SK-N-SH (cell line): Measurements from ENCODE around the gene CREB5. TPM values are rescaled to one million over a fixed set of nuclear protein-coding genes. Genes with fewer than 3 reads are reported as not detected.

Experiments
- CTCF ChIA-PET: fragments of 300-600, 350-600 bp; formaldehyde crosslinking; extraction: SDS; loops from one replicate; lab custom pipeline; 2021; lab: Yijun Ruan, JAX
- POLR2A ChIA-PET: fragments of 350-600 bp; sonication (Branson Sonifier 250); formaldehyde crosslinking; extraction: SDS; loops from one replicate; lab custom pipeline; 2020; ENCODE audit warnings: antibody characterized with exemption, inconsistent platforms; lab: Yijun Ruan, JAX
- DNase-seq: peaks from one replicate; pipeline ENCODE4 v3.0.0; 2012
- H2AFZ ChIP-seq: fragments of 200-600 bp; sonication (generic); 2 replicates; pipeline ENCODE4 v1.8.1; 2016; ENCODE audit warnings: antibody characterized with exemption, mild to moderate bottlenecking, low read depth
- H3F3A ChIP-seq: fragments of 200-600 bp; sonication (generic); replicated peaks from 2 replicates; pipeline ENCODE3; 2016; ENCODE audit warnings: antibody characterized with exemption, mild to moderate bottlenecking; ENCODE audit not compliant: insufficient read depth
- H3K27ac ChIP-seq, 2 experiments: fragments of 200-500 bp in 1 of 2; fragments of 200-600 bp in 1 of 2; sonication (Bioruptor generic) in 1 of 2; sonication (generic), shearing (Covaris generic) in 1 of 2; 2 replicates each; pipeline versions ENCODE4 v1.5.1 to v1.6.1; 2014 to 2016; ENCODE audit warnings: low read depth in 2 of 2, inconsistent platforms in 1 of 2, low read length in 1 of 2, mild to moderate bottlenecking in 1 of 2, mixed read lengths in 1 of 2
- H3K27me3 ChIP-seq: fragments of 200-600 bp; sonication (generic), shearing (Covaris generic); 2 replicates; pipeline ENCODE4 v1.6.1; 2016; ENCODE audit warnings: mixed run types; ENCODE audit not compliant: insufficient read depth
- H3K36me3 ChIP-seq, 2 experiments: fragments of 200-500 bp in 1 of 2; fragments of 200-600 bp in 1 of 2; sonication (Bioruptor generic) in 1 of 2; sonication (generic) in 1 of 2; replicated peaks in 1 of 2; 2 replicates each; pipeline versions ENCODE3 to v1.5.1; 2014 to 2016; ENCODE audit warnings: low read length in 1 of 2, mild to moderate bottlenecking in 1 of 2; ENCODE audit not compliant: insufficient read depth in 2 of 2, control insufficient read depth in 1 of 2
- H3K4me1 ChIP-seq, 2 experiments: fragments of 200-500 bp in 1 of 2; fragments of 200-600 bp in 1 of 2; sonication (Bioruptor generic) in 1 of 2; sonication (generic), shearing (Covaris generic) in 1 of 2; 2 replicates each; pipeline versions ENCODE4 v1.5.1 to v1.6.1; 2014 to 2016; ENCODE audit warnings: low read depth in 1 of 2, low read length in 1 of 2, mixed run types in 1 of 2; ENCODE audit not compliant: insufficient read depth in 2 of 2, control insufficient read depth in 1 of 2
- H3K4me2 ChIP-seq: fragments of 200-600 bp; sonication (generic), shearing (Covaris generic); 2 replicates; pipeline ENCODE4 v1.6.1; 2017; ENCODE audit warnings: mixed run types
- H3K4me3 ChIP-seq, 2 experiments: fragments of 200-500 bp in 1 of 2; fragments of 200-600 bp in 1 of 2; sonication (Bioruptor generic) in 1 of 2; sonication (generic), shearing (Covaris generic) in 1 of 2; 2 replicates each; pipeline versions ENCODE4 v1.5.1 to v1.8.1; 2014 to 2016; ENCODE audit warnings: low read depth in 2 of 2, inconsistent platforms in 1 of 2, low read length in 1 of 2, mild to moderate bottlenecking in 1 of 2, mixed read lengths in 1 of 2, moderate library complexity in 1 of 2
- H3K79me2 ChIP-seq: fragments of 200-600 bp; sonication (generic); 2 replicates; pipeline ENCODE4 v1.8.1; 2017; ENCODE audit warnings: mild to moderate bottlenecking; ENCODE audit not compliant: insufficient read depth
- H3K9ac ChIP-seq: fragments of 200-600 bp; sonication (generic); 2 replicates; pipeline ENCODE4 v1.6.1; 2017; ENCODE audit warnings: mixed run types
- H3K9me2 ChIP-seq: fragments of 200-600 bp; sonication (generic); 2 replicates; pipeline ENCODE4 v1.6.1; 2017; ENCODE audit warnings: mixed run types
- H3K9me3 ChIP-seq: fragments of 200-600 bp; sonication (generic); 2 replicates; pipeline ENCODE4 v1.6.1; 2017; ENCODE audit warnings: mixed run types, mild to moderate bottlenecking, moderate library complexity
- H4K20me1 ChIP-seq: fragments of 200-600 bp; sonication (generic); 2 replicates; pipeline ENCODE4 v1.6.1; 2017; ENCODE audit warnings: mild to moderate bottlenecking, mixed run types; ENCODE audit not compliant: insufficient read depth
- ELF1 ChIP-seq: IDR thresholded peaks from 2 replicates; pipeline ENCODE4 v1.4.0; 2012
- EP300 ChIP-seq, 2 experiments: IDR thresholded peaks; 2 replicates each; pipeline versions ENCODE4 v1.4.0 to v1.6.1; 2012; ENCODE audit warnings: borderline replicate concordance in 1 of 2, low read depth in 1 of 2, low read length in 1 of 2
- EZH2phosphoT487 ChIP-seq: fragments of 200-600 bp; sonication (generic); IDR thresholded peaks from 2 replicates; pipeline ENCODE4 v1.6.1; 2017; ENCODE audit warnings: low read depth, mixed run types, mild to moderate bottlenecking, antibody characterized with exemption, moderate library complexity, borderline replicate concordance
- FOXJ3 ChIP-seq: sonication (generic); formaldehyde crosslinking; IDR thresholded peaks from 2 replicates; pipeline ENCODE4 v1.5.1; 2020; ENCODE audit warnings: mild to moderate bottlenecking, missing genetic modification reagents
- FOXM1 ChIP-seq: IDR thresholded peaks from 2 replicates; pipeline ENCODE4 v1.4.0; 2012; ENCODE audit warnings: low read depth, mild to moderate bottlenecking
- IRF3 ChIP-seq: fragments of 150-350 bp; IDR thresholded peaks from 2 replicates; pipeline ENCODE4 v1.6.1; 2016; ENCODE audit warnings: mild to moderate bottlenecking, low read depth, low read length
- MEF2A ChIP-seq: IDR thresholded peaks from 2 replicates; pipeline ENCODE4 v1.4.0; 2012; ENCODE audit warnings: low read depth, borderline replicate concordance
- NRF1 ChIP-seq: IDR thresholded peaks from 2 replicates; pipeline ENCODE4 v1.6.1; 2012; ENCODE audit warnings: low read depth, mild to moderate bottlenecking, low read length
- RAD21 ChIP-seq: IDR thresholded peaks from 2 replicates; pipeline ENCODE4 v1.6.1; 2012; ENCODE audit warnings: mild to moderate bottlenecking, low read length
- REST ChIP-seq: IDR thresholded peaks from 2 replicates; pipeline ENCODE4 v1.6.1; 2012; ENCODE audit warnings: mild to moderate bottlenecking, low read depth, low read length, moderate library complexity
- RXRA ChIP-seq: IDR thresholded peaks from 2 replicates; pipeline ENCODE4 v1.4.0; 2012; ENCODE audit warnings: low read depth, mild to moderate bottlenecking, borderline replicate concordance
- TEAD4 ChIP-seq: IDR thresholded peaks from 2 replicates; pipeline ENCODE4 v1.4.0; 2012; ENCODE audit warnings: mild to moderate bottlenecking, borderline replicate concordance; ENCODE audit not compliant: insufficient read depth
- USF1 ChIP-seq: IDR thresholded peaks from 2 replicates; pipeline ENCODE4 v1.4.0; 2012; ENCODE audit warnings: low read depth, borderline replicate concordance
- YY1 ChIP-seq: IDR thresholded peaks from 2 replicates; pipeline ENCODE4 v1.4.0; 2012; ENCODE audit warnings: low read depth, mild to moderate bottlenecking
- ZBTB33 ChIP-seq: IDR thresholded peaks from 2 replicates; pipeline ENCODE4 v1.4.0; 2012; ENCODE audit warnings: low read depth, borderline replicate concordance
- WGBS: methylation state at CpG from one replicate; pipeline ENCODE4 v1.1.6; 2017; ENCODE audit warnings: low lambda C conversion rate; 5-methylcytosine and 5-hydroxymethylcytosine counted together
- polyA plus RNA-seq, 3 experiments: library from polyadenylated mRNA; depleted of rRNA; stranded (reverse); fragments of >200 nt; gene quantifications; 2 replicates each; pipeline ENCODE4 v1.2.3, GENCODE V29; 2012

The CREB5 gene
- polyA plus RNA-seq, 1 of the 3 experiments (the other 2 are of a cell fraction), result 19.3 TPM

GRCh38 chr7:28517206-28517605, 104.9 kb downstream of the CREB5 start:
- H3K9me3 ChIP-seq, result no peaks in the 10 kb centered on the region
- H3K36me3 ChIP-seq, result no peaks in the 10 kb centered on the region
- no peaks in the 10 kb centered on the region for H3K27me3 ChIP-seq
- TF ChIP-seq MEF2A, result no peak
- TF ChIP-seq EP300 (IDR thresholded peaks at IDR 0.05; ENCODE audit: borderline replicate concordance in 1 of 2, low read depth in 1 of 2, low read length in 1 of 2), result no peak
- no peak for TF ChIP-seq FOXM1
- no peak for TF ChIP-seq FOXJ3 (CRISPR knock-in tag)
- TF ChIP-seq IRF3, result no peak
- TF ChIP-seq YY1, result no peak
- TF ChIP-seq ELF1, result no peak
- TF ChIP-seq ZBTB33, result no peak
- TF ChIP-seq EZH2phosphoT487, result no peak
- H3F3A ChIP-seq, result no peaks in the 10 kb centered on the region
- no peak overlapping the region for H3K9ac ChIP-seq
- ChIA-PET POLR2A (no interaction called here), CTCF (interaction anchor here (0.9 to 1.3 kb wide), 4 partner anchors 10 to 345 kb away, joined by 3 to 4 read pairs (median 4); no protein-coding TSS in a partner anchor)
- H3K4me1 ChIP-seq, result peaks cover 0 to 17% of the 10 kb centered on the region in 2 experiments; a peak in 2 of 4 replicates
- no peaks in the 10 kb centered on the region for H3K79me2 ChIP-seq
- no peaks in the 10 kb centered on the region for H4K20me1 ChIP-seq
- no peaks in the 10 kb centered on the region for H3K9me2 ChIP-seq
- 53% methylated on average over 5 of the region's 5 CpGs for WGBS
- no peak overlapping the region for H3K4me2 ChIP-seq
- H3K4me3 ChIP-seq, result no peak overlapping the region
- no peak overlapping the region for H2AFZ ChIP-seq
- H3K27ac ChIP-seq, result no peak overlapping the region
- no peak for DNase-seq

- ChIA-PET POLR2A (no interaction called here), CTCF (interaction anchor here (0.9 to 1.1 kb wide), 2 partner anchors 10 to 128 kb away, joined by 3 read pairs; no protein-coding TSS in a partner anchor)
- Histone ChIP-seq H3K9me2 (no peaks in the 10 kb centered on the region), H3K27ac (no peak overlapping the region), H3K4me3 (no peak overlapping the region), H3K9me3 (no peaks in the 10 kb centered on the region), H3F3A (no peaks in the 10 kb centered on the region), H2AFZ (no peak overlapping the region), H4K20me1 (no peaks in the 10 kb centered on the region), H3K4me1 (peaks cover 0 to 17% of the 10 kb centered on the region in 2 experiments; a peak in 2 of 4 replicates), H3K79me2 (no peaks in the 10 kb centered on the region), H3K27me3 (no peaks in the 10 kb centered on the region), H3K36me3 (no peaks in the 10 kb centered on the region), H3K9ac (no peak overlapping the region), H3K4me2 (no peak overlapping the region)
- TF ChIP-seq RAD21 (no peak), RXRA (no peak), EZH2phosphoT487 (no peak), USF1 (no peak), REST (no peak), TEAD4 (no peak), ZBTB33 (no peak), NRF1 (no peak), IRF3 (no peak)
- no peak for DNase-seq
- 69% methylated on average over 7 of the region's 7 CpGs for WGBS
Observed at GRCh38 chr7:28517606-28518005, 105.3 kb downstream of the CREB5 start.
